SK-N-MC (cell line): Measurements from ENCODE around the gene DAAM1.

Experiments
- DNase-seq: peaks from one replicate; pipeline ENCODE4 v3.0.0-alpha.2; 2011; ENCODE audit warnings: low read depth, low spot score
- H3K27ac ChIP-seq: fragments of 200-600 bp; sonication (generic); 2 replicates; pipeline ENCODE4 v1.5.1; 2016; ENCODE audit warnings: mixed run types
- H3K36me3 ChIP-seq: fragments of 200-600 bp; sonication (generic); 2 replicates; pipeline ENCODE4 v1.6.1; 2017; ENCODE audit warnings: antibody characterized with exemption, low read length, mixed read lengths; ENCODE audit not compliant: insufficient read depth
- H3K4me3 ChIP-seq: fragments of 200-600 bp; sonication (generic); 2 replicates; pipeline ENCODE4 v1.5.1; 2016
- H3K9ac ChIP-seq: fragments of 200-600 bp; sonication (generic); 2 replicates; pipeline ENCODE4 v1.8.0; 2017; ENCODE audit warnings: mixed run types, mixed read lengths; ENCODE audit not compliant: insufficient read length
- H3K9me3 ChIP-seq: fragments of 200-600 bp; sonication (generic); 2 replicates; pipeline ENCODE4 v1.6.1; 2017; ENCODE audit warnings: low read depth, mild to moderate bottlenecking, antibody characterized with exemption, low read length, moderate library complexity, mixed read lengths
- EZH2 ChIP-seq: fragments of 200-600 bp; sonication (generic); IDR thresholded peaks from one replicate; pipeline ENCODE4 v1.6.1; 2017; ENCODE audit warnings: antibody characterized with exemption
- FOXP2 ChIP-seq: optimal IDR thresholded peaks from 2 replicates; pipeline ENCODE3; 2011; ENCODE audit warnings: mild to moderate bottlenecking, moderate library complexity; ENCODE audit not compliant: insufficient read depth; ENCODE audit errors: extremely low read length, control extremely low read depth
- POLR2AphosphoS5 ChIP-seq: IDR thresholded peaks from 2 replicates; pipeline ENCODE4 v1.6.1; 2012; ENCODE audit warnings: mild to moderate bottlenecking, low read depth, low read length, borderline replicate concordance

The DAAM1 gene

DNA sequence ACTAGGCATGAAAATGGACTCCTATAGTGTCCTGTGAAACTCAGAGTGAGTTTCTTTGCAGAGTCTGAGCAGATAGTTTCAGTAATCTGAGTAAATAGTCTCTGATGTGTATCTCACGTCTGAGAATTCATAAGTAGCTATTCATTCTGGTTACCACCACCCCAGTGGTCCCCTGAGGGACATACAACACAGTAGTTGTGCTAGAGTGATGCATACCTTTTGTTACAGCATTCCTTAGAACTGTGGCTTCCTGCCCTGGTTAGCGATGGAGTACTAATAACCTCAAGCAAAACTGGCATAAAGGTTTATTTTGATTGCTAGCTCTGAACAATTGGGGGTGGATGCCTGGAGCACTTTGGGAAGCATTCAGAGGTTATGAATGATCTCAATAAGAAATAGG lies 114.7 kb downstream of the DAAM1 start:
- Histone ChIP-seq H3K9ac (no peak overlapping the region), H3K4me3 (no peak overlapping the region), H3K27ac (no peak overlapping the region), H3K9me3 (no peaks in the 10 kb centered on the region), H3K36me3 (no peaks in the 10 kb centered on the region)
- TF ChIP-seq EZH2: no peak
- no peak for TF ChIP-seq POLR2AphosphoS5
- DNase-seq: no peak

DNA sequence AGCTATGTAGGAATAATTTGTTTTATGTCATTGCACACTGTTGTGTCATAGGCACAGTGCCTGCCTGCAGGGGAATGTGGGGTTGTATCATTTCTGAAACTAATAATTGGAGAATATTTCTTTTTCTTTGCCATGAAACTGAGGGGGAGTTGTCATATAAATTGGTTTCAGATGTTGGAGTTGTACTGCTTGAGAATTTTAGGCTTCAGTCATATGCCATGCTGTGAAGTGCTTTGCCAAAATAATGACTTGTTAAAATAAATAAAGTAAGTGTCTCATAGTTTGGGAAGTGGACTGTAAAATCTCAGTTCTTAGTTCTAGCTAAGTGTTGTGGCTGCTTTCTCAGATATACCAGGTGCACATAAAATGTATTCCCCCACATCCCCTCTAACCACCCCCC lies 116.8 kb downstream of the DAAM1 start:
- Histone ChIP-seq H3K4me3 (0 out of 2 replicates have a peak overlapping the region, but pooled peaks have one; percentile 1), H3K27ac (peak overlapping the region; percentile 44; the same call in 1 of the 2 replicates), H3K36me3 (no peaks in the 10 kb centered on the region), H3K9me3 (no peaks in the 10 kb centered on the region), H3K9ac (no peak overlapping the region)
- DNase-seq: peak; percentile 28
- TF ChIP-seq EZH2 (no peak), POLR2AphosphoS5 (no peak), FOXP2 (no peak)

DNA sequence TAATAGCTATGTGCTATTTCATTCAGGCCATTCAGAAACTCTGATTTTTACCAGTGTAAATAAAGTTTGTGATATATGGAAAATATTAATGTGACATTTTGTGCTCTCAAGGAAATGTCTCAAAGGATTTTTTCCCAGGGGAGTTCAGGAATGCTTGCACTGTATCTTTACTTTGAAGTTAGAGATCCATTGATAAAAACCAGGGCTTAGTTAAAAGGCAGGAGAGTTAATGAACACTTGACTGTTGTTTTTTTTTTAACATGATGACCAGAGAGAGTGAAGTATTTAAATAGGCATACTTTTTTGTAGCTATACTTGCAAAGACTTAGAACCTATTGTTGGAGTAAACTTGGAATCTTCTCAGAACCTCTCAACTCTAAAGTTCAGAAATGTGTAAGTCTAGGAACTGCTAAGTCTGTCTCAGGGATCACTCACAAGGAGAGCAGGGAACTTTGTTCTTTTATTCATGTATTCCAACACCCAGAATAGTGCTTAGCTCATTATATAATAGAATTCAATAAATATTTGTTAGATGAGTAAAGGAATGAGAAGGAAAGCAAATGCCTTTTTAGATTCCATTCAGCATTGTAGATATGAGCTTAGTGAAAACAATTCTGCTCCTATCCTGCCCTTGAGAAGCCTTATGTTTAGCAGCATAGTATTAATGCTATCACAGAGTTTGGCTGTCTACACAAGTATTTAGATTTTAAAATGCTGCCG lies 117.5 kb downstream of the DAAM1 start:
- Histone ChIP-seq H3K36me3 (no peaks in the 10 kb centered on the region), H3K27ac (peak overlapping the region; percentile 44; the same call in 1 of the 2 replicates), H3K9ac (no peak overlapping the region), H3K9me3 (no peaks in the 10 kb centered on the region), H3K4me3 (0 out of 2 replicates have a peak overlapping the region, but pooled peaks have one; percentile 1)
- DNase-seq: no peak
- TF ChIP-seq FOXP2 (no peak), POLR2AphosphoS5 (no peak)

DNA sequence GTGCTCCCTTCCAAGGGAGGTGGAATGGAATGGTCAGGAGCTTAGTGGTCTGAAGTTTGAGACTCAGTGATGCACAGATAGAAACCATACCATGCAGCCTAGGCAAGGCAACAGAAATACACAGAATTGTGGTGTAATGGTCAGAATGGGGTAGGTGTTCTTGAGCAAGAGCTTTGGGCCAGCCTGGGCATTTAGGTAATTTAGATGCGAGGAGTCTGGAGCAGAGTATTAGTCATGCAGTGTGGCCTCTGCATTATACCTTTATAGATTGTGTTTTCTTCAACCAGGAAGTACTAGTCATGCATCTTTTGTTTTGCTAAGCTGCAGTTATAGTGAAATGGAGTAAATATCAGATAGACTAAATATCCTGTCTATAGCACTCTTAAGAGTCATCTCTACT lies 118.3 kb downstream of the DAAM1 start:
- TF ChIP-seq EZH2: no peak
- no peak for TF ChIP-seq POLR2AphosphoS5
- TF ChIP-seq FOXP2: no peak

DNA sequence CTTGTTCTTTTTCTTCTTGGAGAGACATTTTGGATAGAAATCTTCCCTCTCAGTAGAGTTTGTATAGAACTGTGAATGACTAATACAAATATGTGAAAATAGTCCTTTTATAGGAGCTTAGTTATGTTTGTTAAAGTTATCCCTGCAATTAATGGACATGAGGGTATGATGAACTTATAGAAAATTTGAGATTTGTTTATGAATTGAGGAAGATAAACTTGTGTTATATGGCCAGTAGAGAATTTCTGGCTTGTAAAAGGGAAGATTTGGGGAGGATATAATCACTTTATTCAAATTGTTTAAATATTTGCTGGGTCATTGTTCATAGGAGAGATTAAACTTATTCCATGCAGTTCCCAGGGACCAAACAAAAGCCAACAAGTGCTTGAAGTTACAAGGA lies 119.6 kb downstream of the DAAM1 start:
- Histone ChIP-seq H3K36me3 (no peaks in the 10 kb centered on the region), H3K27ac (no peak overlapping the region), H3K4me3 (no peak overlapping the region), H3K9me3 (no peaks in the 10 kb centered on the region), H3K9ac (no peak overlapping the region)
- no peak for DNase-seq
- TF ChIP-seq FOXP2: no peak
- TF ChIP-seq POLR2AphosphoS5: no peak
- no peak for TF ChIP-seq EZH2

More for the DNA sequence above, 118.3 kb downstream of the DAAM1 start:
- Histone ChIP-seq H3K9me3 (no peaks in the 10 kb centered on the region), H3K9ac (no peak overlapping the region), H3K4me3 (no peak overlapping the region), H3K27ac (no peak overlapping the region), H3K36me3 (no peaks in the 10 kb centered on the region)
- no peak for DNase-seq

DNA sequence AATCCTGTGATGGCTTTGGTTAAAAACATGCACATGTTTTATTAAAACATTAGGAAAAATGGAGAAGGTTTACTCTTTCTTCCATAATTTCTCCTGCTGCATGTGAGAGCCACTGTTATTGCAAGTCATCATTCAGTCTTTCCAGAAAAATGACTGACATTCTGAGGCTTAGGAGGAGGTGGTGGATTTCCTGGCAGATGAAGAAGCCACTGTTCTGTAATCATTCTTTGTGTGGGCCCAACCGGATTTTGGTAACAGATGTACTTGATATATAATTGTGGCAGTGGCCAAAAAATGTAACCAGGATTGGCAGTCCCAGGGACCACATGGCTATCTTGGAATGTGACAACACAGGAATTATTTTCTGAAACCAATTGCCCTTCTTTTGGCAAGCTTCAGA lies 120.2 kb downstream of the DAAM1 start:
- H3K9me3 ChIP-seq: no peaks in the 10 kb centered on the region
- no peak overlapping the region for H3K4me3 ChIP-seq
- H3K36me3 ChIP-seq: no peaks in the 10 kb centered on the region
- TF ChIP-seq FOXP2 (no peak), EZH2 (no peak), POLR2AphosphoS5 (no peak)
- H3K27ac ChIP-seq: no peak overlapping the region
- DNase-seq: no peak
- H3K9ac ChIP-seq: no peak overlapping the region

DNA sequence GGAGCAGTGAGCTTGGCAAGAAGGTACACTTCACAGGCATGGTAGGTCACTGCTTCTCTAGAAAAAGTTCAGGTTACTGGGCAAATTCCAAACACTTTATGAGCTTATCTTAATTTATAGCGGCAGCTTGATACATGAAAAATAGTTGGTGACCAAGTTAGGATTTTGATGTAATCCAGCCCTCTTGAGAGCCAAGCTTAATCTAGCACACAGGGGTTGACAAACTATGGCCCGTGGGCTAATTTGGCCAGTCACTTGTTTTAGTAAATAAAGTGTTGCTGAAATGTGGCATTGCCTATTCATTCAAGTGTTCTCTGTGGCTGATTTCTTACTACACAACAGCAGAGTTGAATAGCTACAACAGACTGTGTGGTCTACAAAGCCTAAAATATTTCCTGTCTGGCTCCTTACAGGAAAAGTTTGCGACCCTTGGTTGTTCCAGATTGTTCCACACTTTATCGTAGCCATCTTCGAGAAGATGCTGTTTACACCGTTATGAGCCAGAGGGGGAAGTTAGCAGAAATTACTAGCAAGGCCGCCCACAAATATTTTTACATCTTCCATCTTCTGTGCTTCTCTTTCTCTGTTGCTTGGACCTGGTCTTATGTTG lies 120.9 kb downstream of the DAAM1 start:
- TF ChIP-seq FOXP2: no peak
- TF ChIP-seq POLR2AphosphoS5: no peak
- TF ChIP-seq EZH2: no peak
- DNase-seq: no peak
- H3K4me3 ChIP-seq: no peak overlapping the region
- no peaks in the 10 kb centered on the region for H3K36me3 ChIP-seq
- no peak overlapping the region for H3K9ac ChIP-seq
- no peaks in the 10 kb centered on the region for H3K9me3 ChIP-seq
- no peak overlapping the region for H3K27ac ChIP-seq

DNA sequence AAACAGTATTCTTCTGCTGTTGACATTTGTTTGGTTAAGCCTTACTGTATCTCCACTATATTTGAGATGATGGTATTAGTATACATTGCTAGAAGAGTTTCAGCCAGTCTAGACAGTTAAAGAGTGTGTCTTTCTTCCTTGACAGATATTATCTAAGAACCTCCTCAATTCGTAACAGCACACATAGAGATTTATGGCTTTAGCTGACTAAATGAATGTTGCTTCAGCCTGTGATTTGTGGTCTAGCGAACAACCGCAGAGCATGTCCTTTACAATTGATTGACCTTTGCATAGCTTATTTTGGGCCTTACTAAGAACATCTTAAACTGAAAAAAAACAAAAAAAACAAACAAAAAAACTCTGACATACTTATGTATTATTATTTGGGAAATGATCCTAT lies 122.2 kb downstream of the DAAM1 start:
- Histone ChIP-seq H3K27ac (no peak overlapping the region), H3K4me3 (no peak overlapping the region), H3K9me3 (no peaks in the 10 kb centered on the region), H3K36me3 (no peaks in the 10 kb centered on the region), H3K9ac (no peak overlapping the region)
- TF ChIP-seq POLR2AphosphoS5 (no peak), EZH2 (no peak), FOXP2 (no peak)
- no peak for DNase-seq

DNA sequence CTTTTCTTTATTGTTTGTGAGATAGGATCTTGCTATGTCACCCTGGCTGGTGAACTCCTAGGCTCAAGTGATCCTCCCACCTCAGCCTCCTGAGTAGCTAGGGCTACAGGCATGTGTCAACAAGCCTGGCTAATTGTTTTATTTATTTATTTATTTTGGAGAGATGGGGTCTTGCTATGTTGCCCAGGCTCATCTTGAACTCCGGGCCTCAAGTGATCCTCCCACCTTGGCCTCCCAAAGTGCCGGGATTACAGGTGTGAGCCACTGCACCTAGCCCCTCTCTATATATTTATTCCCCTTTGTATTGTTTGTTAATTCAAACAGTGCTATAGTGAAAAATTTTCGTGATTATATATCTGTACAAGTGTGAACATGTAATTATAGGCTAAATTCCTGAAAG lies 123.3 kb downstream of the DAAM1 start:
- no peak overlapping the region for H3K9ac ChIP-seq
- H3K4me3 ChIP-seq: no peak overlapping the region
- no peaks in the 10 kb centered on the region for H3K36me3 ChIP-seq
- no peak overlapping the region for H3K27ac ChIP-seq
- DNase-seq: no peak
- H3K9me3 ChIP-seq: no peaks in the 10 kb centered on the region
- TF ChIP-seq EZH2 (no peak), POLR2AphosphoS5 (no peak), FOXP2 (no peak)
